Parathyroid adenoma (tissue), 2 donors: ENCODE results near the gene FKBP5.
"Not testable (repeated sequence)": the region's sequence is repeated elsewhere in the genome, so short reads cannot be mapped to it uniquely, and the experiment has no call there.

Source experiments
- H2AFZ ChIP-seq: fragments of 300-600 bp; sonication (generic); one replicate; pipeline ENCODE4 v1.7.0; 2017; ENCODE audit warnings: antibody characterized with exemption, mild to moderate bottlenecking
- H3K27ac ChIP-seq: fragments of 300-600 bp; sonication (generic); one replicate; pipeline ENCODE4 v1.7.0; 2017
- H3K27me3 ChIP-seq: fragments of 300-600 bp; sonication (generic); one replicate; pipeline ENCODE4 v1.7.0; 2017; ENCODE audit warnings: low read length; ENCODE audit not compliant: control insufficient read depth, insufficient read depth
- H3K36me3 ChIP-seq: fragments of 300-600 bp; sonication (generic); one replicate; pipeline ENCODE4 v1.7.0; 2017; ENCODE audit warnings: low read length; ENCODE audit not compliant: control insufficient read depth, insufficient read depth
- H3K4me1 ChIP-seq: fragments of 300-600 bp; sonication (generic); one replicate; pipeline ENCODE4 v1.7.0; 2017; ENCODE audit warnings: control low read depth
- H3K4me2 ChIP-seq: fragments of 300-600 bp; sonication (generic); one replicate; pipeline ENCODE4 v1.7.0; 2017; ENCODE audit warnings: low read length
- H3K4me3 ChIP-seq: fragments of 300-600 bp; sonication (generic); one replicate; pipeline ENCODE4 v1.7.0; 2017; ENCODE audit warnings: low read depth, low read length
- H3K79me2 ChIP-seq: fragments of 300-600 bp; sonication (generic); one replicate; pipeline ENCODE4 v1.7.0; 2017; ENCODE audit warnings: control low read depth
- H3K9ac ChIP-seq: fragments of 300-600 bp; sonication (generic); one replicate; pipeline ENCODE4 v1.7.0; 2017; ENCODE audit warnings: mild to moderate bottlenecking
- H3K9me3 ChIP-seq: fragments of 300-600 bp; sonication (generic); one replicate; pipeline ENCODE4 v1.7.0; 2017; ENCODE audit warnings: low read length; ENCODE audit not compliant: control insufficient read depth
- TF ChIP-seq, protein P1 (sequence below): fragments of 300-600 bp; sonication (generic); IDR thresholded peaks from one replicate; pipeline ENCODE4 v1.7.0; 2017; ENCODE audit warnings: antibody characterized with exemption, mild to moderate bottlenecking
- donor health status: primary hyperparathyroidism.

Gene FKBP5

DNA sequence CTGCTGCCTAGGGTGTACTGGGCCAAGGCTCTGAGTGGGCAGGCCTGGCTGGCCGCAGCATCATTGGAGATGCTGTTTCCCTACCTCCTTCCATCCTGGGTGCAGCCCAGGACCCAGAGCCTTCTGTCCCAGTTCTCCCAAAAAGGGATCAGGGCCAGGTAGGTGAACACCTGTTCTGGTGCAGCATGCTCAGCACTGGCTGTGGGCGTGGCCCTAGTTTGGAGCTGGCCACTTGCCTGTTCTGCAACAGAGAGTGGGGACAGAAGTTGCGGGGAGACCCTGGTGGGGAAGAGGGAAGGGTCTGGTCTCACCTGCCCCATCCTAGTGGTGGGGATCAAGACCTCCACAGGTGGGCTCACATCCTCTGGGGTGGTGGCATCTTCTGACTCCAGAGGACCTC lies 46.7 kb upstream of the FKBP5 start:
- H3K27me3 ChIP-seq: no peaks in the 10 kb centered on the region
- H2AFZ ChIP-seq: no peak overlapping the region
- TF ChIP-seq, protein P1, sequence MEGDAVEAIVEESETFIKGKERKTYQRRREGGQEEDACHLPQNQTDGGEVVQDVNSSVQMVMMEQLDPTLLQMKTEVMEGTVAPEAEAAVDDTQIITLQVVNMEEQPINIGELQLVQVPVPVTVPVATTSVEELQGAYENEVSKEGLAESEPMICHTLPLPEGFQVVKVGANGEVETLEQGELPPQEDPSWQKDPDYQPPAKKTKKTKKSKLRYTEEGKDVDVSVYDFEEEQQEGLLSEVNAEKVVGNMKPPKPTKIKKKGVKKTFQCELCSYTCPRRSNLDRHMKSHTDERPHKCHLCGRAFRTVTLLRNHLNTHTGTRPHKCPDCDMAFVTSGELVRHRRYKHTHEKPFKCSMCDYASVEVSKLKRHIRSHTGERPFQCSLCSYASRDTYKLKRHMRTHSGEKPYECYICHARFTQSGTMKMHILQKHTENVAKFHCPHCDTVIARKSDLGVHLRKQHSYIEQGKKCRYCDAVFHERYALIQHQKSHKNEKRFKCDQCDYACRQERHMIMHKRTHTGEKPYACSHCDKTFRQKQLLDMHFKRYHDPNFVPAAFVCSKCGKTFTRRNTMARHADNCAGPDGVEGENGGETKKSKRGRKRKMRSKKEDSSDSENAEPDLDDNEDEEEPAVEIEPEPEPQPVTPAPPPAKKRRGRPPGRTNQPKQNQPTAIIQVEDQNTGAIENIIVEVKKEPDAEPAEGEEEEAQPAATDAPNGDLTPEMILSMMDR: no peak
- H3K4me2 ChIP-seq: no peak overlapping the region
- no peak overlapping the region for H3K27ac ChIP-seq
- H3K9me3 ChIP-seq: no peaks in the 10 kb centered on the region
- H3K36me3 ChIP-seq: no peaks in the 10 kb centered on the region
- H3K79me2 ChIP-seq: no peaks in the 10 kb centered on the region
- H3K4me1 ChIP-seq: peaks cover 24% of the 10 kb centered on the region
- no peak overlapping the region for H3K4me3 ChIP-seq
- no peak overlapping the region for H3K9ac ChIP-seq

- H2AFZ ChIP-seq, H3K9ac ChIP-seq, H3K4me3 ChIP-seq, H3K79me2 ChIP-seq, H3K36me3 ChIP-seq, H3K27ac ChIP-seq, H3K4me2 ChIP-seq, H3K9me3 ChIP-seq, H3K27me3 ChIP-seq: not testable (repeated sequence)
- H3K4me1 ChIP-seq: peaks cover 35% of the 10 kb centered on the region
Observed at GRCh38 chr6:35734319-35734718, 45.6 kb upstream of the FKBP5 start.

DNA sequence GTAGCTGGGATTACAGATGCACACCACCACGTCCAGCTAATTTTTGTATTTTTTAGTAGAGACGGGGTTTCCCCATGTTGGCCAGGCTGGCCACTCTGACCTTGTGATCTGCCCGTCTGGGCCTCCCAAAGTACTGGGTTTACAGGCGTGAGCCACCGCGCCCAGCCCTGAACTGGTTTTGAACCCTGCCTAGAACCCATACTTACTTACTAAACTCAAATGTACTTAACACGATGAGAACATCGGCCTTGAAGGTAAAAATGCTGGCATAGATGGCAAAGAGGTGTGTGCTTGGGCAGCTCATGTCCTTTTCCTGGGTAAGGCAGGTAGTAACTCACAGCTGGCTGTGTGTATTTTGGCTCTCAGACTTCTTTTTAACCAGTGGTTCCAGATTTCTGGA lies 44.9 kb upstream of the FKBP5 start:
- peak overlapping the region; percentile 36 for H2AFZ ChIP-seq
- peak overlapping the region; percentile 100 for H3K27ac ChIP-seq
- H3K36me3 ChIP-seq: no peaks in the 10 kb centered on the region
- TF ChIP-seq, protein P1: no peak
- no peaks in the 10 kb centered on the region for H3K79me2 ChIP-seq
- H3K4me1 ChIP-seq: peaks cover 42% of the 10 kb centered on the region
- H3K4me3 ChIP-seq: no peak overlapping the region
- H3K9me3 ChIP-seq: no peaks in the 10 kb centered on the region
- no peak overlapping the region for H3K9ac ChIP-seq
- no peak overlapping the region for H3K4me2 ChIP-seq
- no peaks in the 10 kb centered on the region for H3K27me3 ChIP-seq

GRCh38 chr6:35731736-35732532 lies 43.2 kb upstream of the FKBP5 start:
- peak overlapping the region; percentile 89 for H2AFZ ChIP-seq
- peak overlapping the region; percentile 98 for H3K4me2 ChIP-seq
- peak overlapping the region; percentile 100 for H3K27ac ChIP-seq
- H3K4me1 ChIP-seq: peaks cover 53% of the 10 kb centered on the region
- TF ChIP-seq, protein P1: peak; percentile 34
- no peaks in the 10 kb centered on the region for H3K79me2 ChIP-seq
- H3K27me3 ChIP-seq: no peaks in the 10 kb centered on the region
- H3K36me3 ChIP-seq: no peaks in the 10 kb centered on the region
- peak overlapping the region; percentile 81 for H3K4me3 ChIP-seq
- H3K9ac ChIP-seq: peak overlapping the region; percentile 99
- H3K9me3 ChIP-seq: no peaks in the 10 kb centered on the region

- Histone ChIP-seq H3K79me2 (no peaks in the 10 kb centered on the region), H3K36me3 (no peaks in the 10 kb centered on the region), H3K4me3 (peak overlapping the region; percentile 81), H3K9ac (peak overlapping the region; percentile 99), H3K27ac (peak overlapping the region; percentile 100), H3K27me3 (no peaks in the 10 kb centered on the region), H3K9me3 (no peaks in the 10 kb centered on the region), H3K4me1 (peaks cover 58% of the 10 kb centered on the region), H2AFZ (peak overlapping the region; percentile 89), H3K4me2 (peak overlapping the region; percentile 98)
- TF ChIP-seq, protein P1: no peak
Observed at GRCh38 chr6:35731414-35731735, 42.7 kb upstream of the FKBP5 start.
